Activated CD8-positive, alpha-beta T cell treated with anti-CD3 and anti-CD28 coated beads for 36 hours (primary cell): ENCODE data around the gene RNF34. TPM values are rescaled to one million over a fixed set of nuclear protein-coding genes. Genes with fewer than 3 reads are reported as not detected.

ENCODE experiments used
- ATAC-seq: fragments of 200-7000 bp; cut with Tn5 transposase; one replicate; pipeline ENCODE4 v1.10.0; 2021; ENCODE audit warnings: mild to moderate bottlenecking, moderate library complexity
- CTCF ChIA-PET: fragments of 350-600 bp; sonication (Branson Sonifier 250); formaldehyde crosslinking; loops from one replicate; lab custom pipeline; 2021; ENCODE audit warnings: antibody characterized with exemption; lab: Charles Lee
- POLR2A ChIA-PET: fragments of 350-600 bp; sonication (Branson Sonifier 250); formaldehyde crosslinking; loops from one replicate; lab custom pipeline; 2021; ENCODE audit warnings: antibody characterized with exemption; lab: Charles Lee
- DNase-seq: peaks from one replicate; pipeline ENCODE4 v3.0.0-alpha.2; 2020
- H3K27ac Mint-ChIP-seq: one replicate; pipeline ENCODE4 v1.8.0; 2021; ENCODE audit warnings: mild to moderate bottlenecking, mixed read lengths
- H3K27me3 Mint-ChIP-seq: one replicate; pipeline ENCODE4 v1.8.0; 2021; ENCODE audit warnings: mixed read lengths
- H3K36me3 Mint-ChIP-seq: one replicate; pipeline ENCODE4 v1.8.0; 2021; ENCODE audit warnings: low read depth, mixed read lengths
- H3K4me1 Mint-ChIP-seq: one replicate; pipeline ENCODE4 v1.8.0; 2021; ENCODE audit warnings: low read depth, mixed read lengths
- H3K4me3 Mint-ChIP-seq: one replicate; pipeline ENCODE4 v1.8.0; 2021; ENCODE audit warnings: mild to moderate bottlenecking, moderate library complexity, mixed read lengths
- H3K9me3 Mint-ChIP-seq: one replicate; pipeline ENCODE4 v1.8.0; 2021; ENCODE audit warnings: mixed read lengths
- intact Hi-C: fragments of 100-400 bp; cut with micrococcal nuclease; formaldehyde crosslinking; loops from one replicate; pipeline ENCODE4 v1.10.0; 2022
- total RNA-seq, 2 experiments: library from RNA; stranded (reverse); gene quantifications; one replicate each; pipeline ENCODE4 v1.2.3, GENCODE V29; 2021
- TF ChIP-seq, protein P1 (sequence below): fragments of 200-600 bp; IDR thresholded peaks from one replicate; pipeline ENCODE4 v1.8.0; 2022; ENCODE audit warnings: antibody characterized with exemption, mild to moderate bottlenecking

The RNF34 gene
- total RNA-seq, 2 experiments from 2014 or later = 44.1 to 44.9 TPM

- CTCF ChIA-PET = interaction anchor here (1.3 to 4.9 kb wide), 2 partner anchors 14 to 105 kb away, joined by 3 to 80 read pairs; no protein-coding TSS in a partner anchor
- ATAC-seq = no peak
- H3K27ac Mint-ChIP-seq = no peak overlapping the region
- no peak overlapping the region for H3K4me3 Mint-ChIP-seq
- H3K9me3 Mint-ChIP-seq = peaks cover 2% of the 10 kb centered on the region
- intact Hi-C loops = loop anchor here (10.0 kb wide), 1 partner anchor 105 kb away; no protein-coding TSS in a partner anchor
- peaks cover 65% of the 10 kb centered on the region for H3K36me3 Mint-ChIP-seq
- TF ChIP-seq, protein P1, sequence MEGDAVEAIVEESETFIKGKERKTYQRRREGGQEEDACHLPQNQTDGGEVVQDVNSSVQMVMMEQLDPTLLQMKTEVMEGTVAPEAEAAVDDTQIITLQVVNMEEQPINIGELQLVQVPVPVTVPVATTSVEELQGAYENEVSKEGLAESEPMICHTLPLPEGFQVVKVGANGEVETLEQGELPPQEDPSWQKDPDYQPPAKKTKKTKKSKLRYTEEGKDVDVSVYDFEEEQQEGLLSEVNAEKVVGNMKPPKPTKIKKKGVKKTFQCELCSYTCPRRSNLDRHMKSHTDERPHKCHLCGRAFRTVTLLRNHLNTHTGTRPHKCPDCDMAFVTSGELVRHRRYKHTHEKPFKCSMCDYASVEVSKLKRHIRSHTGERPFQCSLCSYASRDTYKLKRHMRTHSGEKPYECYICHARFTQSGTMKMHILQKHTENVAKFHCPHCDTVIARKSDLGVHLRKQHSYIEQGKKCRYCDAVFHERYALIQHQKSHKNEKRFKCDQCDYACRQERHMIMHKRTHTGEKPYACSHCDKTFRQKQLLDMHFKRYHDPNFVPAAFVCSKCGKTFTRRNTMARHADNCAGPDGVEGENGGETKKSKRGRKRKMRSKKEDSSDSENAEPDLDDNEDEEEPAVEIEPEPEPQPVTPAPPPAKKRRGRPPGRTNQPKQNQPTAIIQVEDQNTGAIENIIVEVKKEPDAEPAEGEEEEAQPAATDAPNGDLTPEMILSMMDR = no peak
- DNase-seq = no peak
- POLR2A ChIA-PET = interaction anchor here (0.7 to 1.7 kb wide), 3 partner anchors 9 to 34 kb away, joined by 3 to 4 read pairs (median 4); no protein-coding TSS in a partner anchor
- H3K4me1 Mint-ChIP-seq = peaks cover 15% of the 10 kb centered on the region
- H3K27me3 Mint-ChIP-seq = no peaks in the 10 kb centered on the region
Measured at GRCh38 chr12:121439715-121440114, 39.8 kb downstream of the RNF34 start.

- no peak overlapping the region for H3K4me3 Mint-ChIP-seq
- intact Hi-C loops = loop anchor here (10.0 kb wide), 1 partner anchor 106 kb away; no protein-coding TSS in a partner anchor
- ATAC-seq (no peak), DNase-seq (no peak)
- peaks cover 60% of the 10 kb centered on the region for H3K36me3 Mint-ChIP-seq
- POLR2A ChIA-PET = interaction anchor here (0.7 to 1.3 kb wide), 3 partner anchors 20 to 41 kb away, joined by 3 to 4 read pairs (median 3); partner anchors contain the start of gene RNF34
- peaks cover 2% of the 10 kb centered on the region for H3K9me3 Mint-ChIP-seq
- CTCF ChIA-PET = interaction anchor here (1.3 to 6.9 kb wide), 4 partner anchors 8 to 106 kb away, joined by 3 to 80 read pairs (median 48); no protein-coding TSS in a partner anchor
- H3K27me3 Mint-ChIP-seq = no peaks in the 10 kb centered on the region
- TF ChIP-seq, protein P1 = no peak
- peaks cover 15% of the 10 kb centered on the region for H3K4me1 Mint-ChIP-seq
- no peak overlapping the region for H3K27ac Mint-ChIP-seq
Measured at GRCh38 chr12:121440768-121441167, 40.9 kb downstream of the RNF34 start.

- ChIA-PET POLR2A (interaction anchor here (1.0 to 1.3 kb wide), 3 partner anchors 15 to 42 kb away, joined by 3 to 4 read pairs (median 3); partner anchors contain the start of gene RNF34), CTCF (interaction anchor here (1.2 to 6.9 kb wide), 9 partner anchors 9 to 119 kb away, joined by 3 to 80 read pairs (median 17); no protein-coding TSS in a partner anchor)
- H3K27me3 Mint-ChIP-seq = no peaks in the 10 kb centered on the region
- no peaks in the 10 kb centered on the region for H3K9me3 Mint-ChIP-seq
- peaks cover 56% of the 10 kb centered on the region for H3K36me3 Mint-ChIP-seq
- peak; percentile 15 for DNase-seq
- peaks cover 17% of the 10 kb centered on the region for H3K4me1 Mint-ChIP-seq
- TF ChIP-seq, protein P1 = no peak
- H3K4me3 Mint-ChIP-seq = no peak overlapping the region
- no peak for ATAC-seq
- no peak overlapping the region for H3K27ac Mint-ChIP-seq
- intact Hi-C loops = loop anchor here (10.0 kb wide), 1 partner anchor 107 kb away; no protein-coding TSS in a partner anchor
Measured at GRCh38 chr12:121441555-121441954, 41.6 kb downstream of the RNF34 start.

GRCh38 chr12:121442028-121442948 lies 42.4 kb downstream of the RNF34 start:
- intact Hi-C loops = loop anchor here (10.0 kb wide), 1 partner anchor 107 kb away; no protein-coding TSS in a partner anchor
- POLR2A ChIA-PET = interaction anchor here (1.0 to 1.2 kb wide), 4 partner anchors 15 to 53 kb away, joined by 3 to 5 read pairs (median 4); no protein-coding TSS in a partner anchor
- H3K4me1 Mint-ChIP-seq = peaks cover 18% of the 10 kb centered on the region

More at GRCh38 chr12:121442028-121442948, 42.4 kb downstream of the RNF34 start:
- no peak overlapping the region for H3K27ac Mint-ChIP-seq
- TF ChIP-seq, protein P1 = no peak
- peaks cover 52% of the 10 kb centered on the region for H3K36me3 Mint-ChIP-seq
- ATAC-seq (no peak), DNase-seq (no peak)
- no peaks in the 10 kb centered on the region for H3K27me3 Mint-ChIP-seq
- H3K9me3 Mint-ChIP-seq = no peaks in the 10 kb centered on the region
- no peak overlapping the region for H3K4me3 Mint-ChIP-seq
- CTCF ChIA-PET = interaction anchor here (0.6 to 6.9 kb wide), 53 partner anchors 8 to 247 kb away, joined by 3 to 80 read pairs (median 5); partner anchors contain the start of genes CAMKK2 and RNF34
